H1 (cell line): Measurements from ENCODE around the gene LSM10. TPM values are rescaled to one million over a fixed set of nuclear protein-coding genes. Genes with fewer than 3 reads are reported as not detected.

Experiments used
- CTCF ChIA-PET: fragments of 300-600 bp; sonication (Branson Sonifier 250); formaldehyde crosslinking; loops from one replicate; lab custom pipeline; 2021; ENCODE audit not compliant: partially characterized antibody; lab: Charles Lee
- POLR2A ChIA-PET: fragments of 300-600 bp; sonication (Branson Sonifier 250); formaldehyde crosslinking; loops from one replicate; lab custom pipeline; 2021; ENCODE audit warnings: inconsistent platforms; ENCODE audit not compliant: partially characterized antibody; lab: Charles Lee
- DNase-seq, 2 experiments: peaks; one replicate each; pipeline versions ENCODE4 v3.0.0 to v3.0.0-alpha.2; 2010 to 2022; ENCODE audit warnings: low spot score in 2 of 2, low read depth in 1 of 2, mixed read lengths in 1 of 2
- FAIRE-seq: peaks from 2 replicates; lab custom pipeline; 2011; peaks lifted over from hg19 to GRCh38; lab: Jason Lieb, UNC
- H2AFZ ChIP-seq: 2 replicates; pipeline ENCODE4 v1.8.1; 2012; ENCODE audit warnings: low read length, inconsistent platforms
- H2AK5ac ChIP-seq: 2 replicates; pipeline ENCODE4 v1.6.1; 2013; ENCODE audit warnings: low read depth, low read length
- H2BK120ac ChIP-seq: replicated peaks from 2 replicates; pipeline ENCODE3; 2013; ENCODE audit warnings: low read depth, low read length, inconsistent platforms
- H2BK12ac ChIP-seq: 2 replicates; pipeline ENCODE4 v1.6.1; 2013; ENCODE audit warnings: low read depth, low read length
- H2BK15ac ChIP-seq: 2 replicates; pipeline ENCODE4 v1.6.1; 2013; ENCODE audit warnings: low read length
- H2BK20ac ChIP-seq: 2 replicates; pipeline ENCODE4 v1.6.1; 2013; ENCODE audit warnings: low read length
- H2BK5ac ChIP-seq: 2 replicates; pipeline ENCODE4 v1.6.1; 2013; ENCODE audit warnings: low read depth, low read length
- H3K14ac ChIP-seq: 2 replicates; pipeline ENCODE4 v1.6.1; 2013; ENCODE audit warnings: inconsistent platforms; ENCODE audit not compliant: insufficient read length
- H3K18ac ChIP-seq: 2 replicates; pipeline ENCODE4 v1.6.1; 2013; ENCODE audit warnings: low read length; ENCODE audit errors: extremely low read depth
- H3K23ac ChIP-seq: 2 replicates; pipeline ENCODE4 v1.6.1; 2013; ENCODE audit warnings: inconsistent platforms; ENCODE audit not compliant: insufficient read length
- H3K23me2 ChIP-seq: 2 replicates; pipeline ENCODE4 v1.6.1; 2013; ENCODE audit warnings: low read depth, low read length
- H3K27ac ChIP-seq: 2 replicates; pipeline ENCODE4 v1.6.1; 2011; ENCODE audit warnings: low read depth, low read length, inconsistent platforms
- H3K27me3 ChIP-seq, 4 experiments: replicated peaks in 1 of 4; 1 replicate in 1 of 4; 2 replicates in 3 of 4; pipeline versions ENCODE4 v1.6.1 to v1.8.1; 2011 to 2013; ENCODE audit warnings: low read length in 3 of 4, mild to moderate bottlenecking in 3 of 4, inconsistent platforms in 2 of 4, mixed read lengths in 2 of 4, moderate library complexity in 1 of 4; ENCODE audit not compliant: control insufficient read depth in 3 of 4, insufficient read depth in 3 of 4; ENCODE audit errors: extremely low read depth in 1 of 4
- H3K36me3 ChIP-seq, 4 experiments: 2 replicates each; pipeline versions ENCODE4 v1.6.1 to v1.8.1; 2011 to 2013; ENCODE audit warnings: mild to moderate bottlenecking in 4 of 4, low read length in 3 of 4, moderate library complexity in 2 of 4, control low read depth in 1 of 4, inconsistent platforms in 1 of 4; ENCODE audit not compliant: insufficient read depth in 4 of 4, control insufficient read depth in 2 of 4
- H3K4ac ChIP-seq: replicated peaks from 2 replicates; pipeline ENCODE3; 2013; ENCODE audit warnings: low read length, low read depth, mixed read lengths, inconsistent platforms; ENCODE audit not compliant: insufficient read length
- H3K4me1 ChIP-seq, 4 experiments: replicated peaks in 1 of 4; 1 replicate in 1 of 4; 2 replicates in 3 of 4; pipeline versions ENCODE4 v1.6.1 to v1.8.1; 2011 to 2013; ENCODE audit warnings: low read length in 3 of 4, inconsistent platforms in 2 of 4, mixed read lengths in 1 of 4; ENCODE audit not compliant: insufficient read depth in 4 of 4, control insufficient read depth in 3 of 4
- H3K4me2 ChIP-seq, 2 experiments: 2 replicates each; pipeline versions ENCODE4 v1.6.1 to v1.8.1; 2011 to 2013; ENCODE audit warnings: low read depth in 2 of 2, low read length in 2 of 2, control low read depth in 1 of 2, inconsistent platforms in 1 of 2, mild to moderate bottlenecking in 1 of 2; ENCODE audit not compliant: insufficient read depth in 1 of 2
- H3K4me3 ChIP-seq, 4 experiments: fragments of 200-600, 300-600 bp in 1 of 4; sonication (generic), shearing (Covaris generic), sonication (Bioruptor Twin) in 1 of 4; 2 replicates each; pipeline versions ENCODE4 v1.5.1 to v1.8.1; 2011 to 2016; ENCODE audit warnings: low read length in 4 of 4, low read depth in 3 of 4, control low read depth in 2 of 4, inconsistent platforms in 2 of 4, mild to moderate bottlenecking in 2 of 4, mixed read lengths in 1 of 4, moderate library complexity in 1 of 4; ENCODE audit not compliant: insufficient read depth in 2 of 4; ENCODE audit errors: extremely low read depth in 1 of 4
- H3K56ac ChIP-seq: replicated peaks from 2 replicates; pipeline ENCODE3; 2013; ENCODE audit warnings: low read depth, mild to moderate bottlenecking, mixed read lengths, low read length, inconsistent platforms; ENCODE audit not compliant: insufficient read length
- H3K79me1 ChIP-seq: 2 replicates; pipeline ENCODE4 v1.6.1; 2013; ENCODE audit warnings: low read depth, low read length, control low read depth
- H3K79me2 ChIP-seq, 2 experiments: 2 replicates each; pipeline versions ENCODE4 v1.6.1 to v1.8.1; 2012 to 2013; ENCODE audit warnings: low read length in 2 of 2, mild to moderate bottlenecking in 2 of 2, inconsistent platforms in 1 of 2; ENCODE audit not compliant: insufficient read depth in 2 of 2, control insufficient read depth in 1 of 2
- H3K9ac ChIP-seq, 4 experiments: replicated peaks in 1 of 4; 1 replicate in 1 of 4; 2 replicates in 3 of 4; pipeline versions ENCODE4 v1.6.1 to v1.8.1; 2011 to 2013; ENCODE audit warnings: low read depth in 3 of 4, low read length in 3 of 4, control low read depth in 2 of 4, mild to moderate bottlenecking in 2 of 4, moderate library complexity in 2 of 4, inconsistent platforms in 1 of 4; ENCODE audit errors: extremely low read depth in 1 of 4
- H3K9me3 ChIP-seq, 2 experiments: 2 replicates each; pipeline versions ENCODE4 v1.6.1 to v1.8.1; 2012 to 2013; ENCODE audit warnings: mild to moderate bottlenecking in 2 of 2, moderate library complexity in 2 of 2, control low read depth in 1 of 2, inconsistent platforms in 1 of 2, low read depth in 1 of 2, low read length in 1 of 2, mixed read lengths in 1 of 2; ENCODE audit not compliant: insufficient read depth in 2 of 2
- H4K20me1 ChIP-seq, 2 experiments: replicated peaks in 1 of 2; 2 replicates each; pipeline versions ENCODE3 to v1.8.1; 2011 to 2013; ENCODE audit warnings: inconsistent platforms in 2 of 2, low read length in 2 of 2, mild to moderate bottlenecking in 1 of 2; ENCODE audit not compliant: insufficient read depth in 2 of 2, control insufficient read depth in 1 of 2
- H4K5ac ChIP-seq: 2 replicates; pipeline ENCODE4 v1.6.1; 2013; ENCODE audit warnings: low read length, low read depth, mixed read lengths, inconsistent platforms; ENCODE audit not compliant: insufficient read length
- H4K8ac ChIP-seq: 2 replicates; pipeline ENCODE4 v1.8.0; 2013; ENCODE audit warnings: mild to moderate bottlenecking, moderate library complexity, low read length, inconsistent platforms; ENCODE audit not compliant: insufficient read depth; ENCODE audit errors: extremely low read depth
- H4K91ac ChIP-seq: replicated peaks from 2 replicates; pipeline ENCODE3; 2013; ENCODE audit warnings: low read length, mixed read lengths, inconsistent platforms; ENCODE audit not compliant: insufficient read length
- BRCA1 ChIP-seq: IDR thresholded peaks from 2 replicates; pipeline ENCODE4 v1.6.1; 2012; ENCODE audit warnings: low read depth, low read length, improper control_type of control experiment
- CBX5 ChIP-seq: fragments of 300-800, 300-1000 bp; sonication (generic); IDR thresholded peaks from 2 replicates; pipeline ENCODE4 v1.7.1; 2016; ENCODE audit warnings: antibody characterized with exemption, low read length, low read depth
- EGR1 ChIP-seq: IDR thresholded peaks from 2 replicates; pipeline ENCODE4 v1.6.1; 2011; ENCODE audit warnings: low read depth, low read length, borderline replicate concordance
- FOSL1 ChIP-seq: IDR thresholded peaks from 2 replicates; pipeline ENCODE4 v1.6.1; 2011; ENCODE audit warnings: mild to moderate bottlenecking, low read depth, low read length, moderate library complexity; ENCODE audit not compliant: insufficient read depth
- HDAC2 ChIP-seq, 2 experiments: fragments of 300-600 bp in 1 of 2; sonication (generic) in 1 of 2; IDR thresholded peaks; 2 replicates each; pipeline ENCODE4 v1.6.1; 2011 to 2012; ENCODE audit warnings: low read depth in 2 of 2, low read length in 2 of 2, mild to moderate bottlenecking in 2 of 2, moderate library complexity in 2 of 2, borderline replicate concordance in 1 of 2, inconsistent platforms in 1 of 2
- RNF2 ChIP-seq: fragments of 200-900, 300-1000 bp; sonication (generic); IDR thresholded peaks from 2 replicates; pipeline ENCODE4 v1.7.1; 2016; ENCODE audit warnings: borderline replicate concordance, low read depth, mild to moderate bottlenecking, antibody characterized with exemption, low read length; ENCODE audit not compliant: poor library complexity, severe bottlenecking; ENCODE audit errors: missing control alignments
- WGBS, 2 experiments: shearing (Covaris generic) in 1 of 2; methylation state at CpG; one replicate each; pipeline versions ENCODE4 v1.1.6 to v1.1.7; 2013 to 2015; ENCODE audit warnings: low lambda C conversion rate in 2 of 2, mixed read lengths in 2 of 2, inconsistent platforms in 1 of 2, low coverage in 1 of 2, missing lambda C conversion rate in 1 of 2; ENCODE audit not compliant: insufficient replicate concordance in 2 of 2, insufficient coverage in 1 of 2, insufficient read length in 1 of 2; ENCODE audit errors: extremely low coverage in 1 of 2, missing lambda C conversion rate in 1 of 2; 5-methylcytosine and 5-hydroxymethylcytosine counted together
- polyA plus RNA-seq, 7 experiments: library from polyadenylated mRNA; depleted of rRNA in 3 of 7; stranded (reverse) in 5 of 7; unstranded in 2 of 7; fragments of >200 nt in 5 of 7; fragments of 200-250 nt in 2 of 7; gene quantifications; 1 replicate in 5 of 7; 2 replicates in 1 of 7; 4 replicates in 1 of 7; pipeline versions ENCODE4 v1.2.1 to v1.2.3, GENCODE V29; 2011 to 2013; ENCODE audit warnings: missing spikeins in 2 of 7, mixed read lengths in 2 of 7
- total RNA-seq: library from RNA; stranded (reverse); fragmentation: NEBNext Ultra II Directional; extraction: Animal tissue kit (Norgen Biotek cat#: 25700); gene quantifications from 2 replicates; pipeline ENCODE4 v1.2.1, GENCODE V29; 2021
- TF ChIP-seq, protein P1 (sequence below): IDR thresholded peaks from 2 replicates; pipeline ENCODE4 v1.6.1; 2011; ENCODE audit warnings: low read depth, mild to moderate bottlenecking, low read length; ENCODE audit not compliant: insufficient read depth
- TF ChIP-seq, protein P2 (sequence below): IDR thresholded peaks from 2 replicates; pipeline ENCODE4 v1.6.1; 2012; ENCODE audit warnings: low read length, inconsistent platforms

Gene LSM10
- total and polyA plus RNA-seq, 2 of the 8 experiments (the other 6 are each of a cell fraction or from before 2014, with no cell fraction given), result 59.5 to 140 TPM

GRCh38 chr1:36397083-36397377, 678 bp downstream of the LSM10 start:
- H2BK15ac ChIP-seq, result peak overlapping the region; percentile 81; the same call in 1 of the 2 replicates
- peak overlapping the region; percentile 48; the same call in 1 of the 2 replicates for H2AK5ac ChIP-seq
- peak overlapping the region; percentile 75 for H3K18ac ChIP-seq
- POLR2A ChIA-PET, result interaction anchor here (0.8 to 6.2 kb wide), 10 partner anchors 12 to 91 kb away, joined by 3 to 36 read pairs (median 4); partner anchors contain the start of genes EVA1B and SH3D21
- H3K23ac ChIP-seq, result no peak overlapping the region
- H3K79me1 ChIP-seq, result peaks cover 3% of the 10 kb centered on the region; the same call in 1 of the 2 replicates
- no peak overlapping the region for H3K14ac ChIP-seq
- DNase-seq (no peak), FAIRE-seq (no peak)
- no peaks in the 10 kb centered on the region for H3K9me3 ChIP-seq
- no peak overlapping the region for H2BK20ac ChIP-seq
- peak overlapping the region; percentile 60 to 94 (median 76) for H3K9ac ChIP-seq
- WGBS, 2 experiments, result 23% methylated on average over 5 of the region's 5 CpGs; no CpG with 5 or more reads in 1 of the 2 experiments
- H4K91ac ChIP-seq, result no peak overlapping the region
- CTCF ChIA-PET, result interaction anchor here (0.8 to 3.6 kb wide), 8 partner anchors 8 to 172 kb away, joined by 3 to 28 read pairs (median 4); partner anchors contain the start of genes OSCP1 and THRAP3
- peaks cover 3 to 14% (median 13%) of the 10 kb centered on the region in 4 experiments; a peak in 7 of 8 replicates for H3K36me3 ChIP-seq
- peak overlapping the region; percentile 84 for H3K4ac ChIP-seq
- 0 out of 2 replicates have a peak overlapping the region, but pooled peaks have one; percentile 25 for H3K27ac ChIP-seq
- peak overlapping the region; percentile 96; the same call in 1 of the 2 replicates for H4K8ac ChIP-seq
- H3K4me3 ChIP-seq, result peak overlapping the region; percentile 73 to 87 (median 78)
- peak overlapping the region; percentile 80; the same call in 1 of the 2 replicates for H2BK12ac ChIP-seq
- no peak overlapping the region for H2BK120ac ChIP-seq
- H2AFZ ChIP-seq, result peak overlapping the region; percentile 66; the same call in 1 of the 2 replicates
- peaks cover 0 to 9% of the 10 kb centered on the region in 2 experiments for H4K20me1 ChIP-seq
- H2BK5ac ChIP-seq, result peak overlapping the region; percentile 85
- no peaks in the 10 kb centered on the region for H3K27me3 ChIP-seq
- H3K56ac ChIP-seq, result peak overlapping the region; percentile 64
- H3K4me1 ChIP-seq, result peaks cover 0 to 11% (median 9%) of the 10 kb centered on the region in 4 experiments; a peak in 5 of 7 replicates
- peak overlapping the region; percentile 62 for H4K5ac ChIP-seq
- peak overlapping the region; percentile 87 to 98 for H3K4me2 ChIP-seq
- H3K79me2 ChIP-seq, result peaks cover 0 to 11% of the 10 kb centered on the region in 2 experiments; a peak in 3 of 4 replicates
- peaks cover 11% of the 10 kb centered on the region for H3K23me2 ChIP-seq
- no peak for TF ChIP-seq CBX5
- TF ChIP-seq EGR1, result no peak
- TF ChIP-seq, protein P1, sequence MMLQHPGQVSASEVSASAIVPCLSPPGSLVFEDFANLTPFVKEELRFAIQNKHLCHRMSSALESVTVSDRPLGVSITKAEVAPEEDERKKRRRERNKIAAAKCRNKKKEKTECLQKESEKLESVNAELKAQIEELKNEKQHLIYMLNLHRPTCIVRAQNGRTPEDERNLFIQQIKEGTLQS, result no peak
- TF ChIP-seq, protein P2, sequence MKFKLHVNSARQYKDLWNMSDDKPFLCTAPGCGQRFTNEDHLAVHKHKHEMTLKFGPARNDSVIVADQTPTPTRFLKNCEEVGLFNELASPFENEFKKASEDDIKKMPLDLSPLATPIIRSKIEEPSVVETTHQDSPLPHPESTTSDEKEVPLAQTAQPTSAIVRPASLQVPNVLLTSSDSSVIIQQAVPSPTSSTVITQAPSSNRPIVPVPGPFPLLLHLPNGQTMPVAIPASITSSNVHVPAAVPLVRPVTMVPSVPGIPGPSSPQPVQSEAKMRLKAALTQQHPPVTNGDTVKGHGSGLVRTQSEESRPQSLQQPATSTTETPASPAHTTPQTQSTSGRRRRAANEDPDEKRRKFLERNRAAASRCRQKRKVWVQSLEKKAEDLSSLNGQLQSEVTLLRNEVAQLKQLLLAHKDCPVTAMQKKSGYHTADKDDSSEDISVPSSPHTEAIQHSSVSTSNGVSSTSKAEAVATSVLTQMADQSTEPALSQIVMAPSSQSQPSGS, result no peak
- no peak for TF ChIP-seq RNF2
- no peak for TF ChIP-seq BRCA1
- TF ChIP-seq HDAC2 (IDR thresholded peaks at IDR 0.05; ENCODE audit: borderline replicate concordance in 1 of 2, low read depth in 2 of 2, low read length in 2 of 2), result no peak
- TF ChIP-seq FOSL1, result no peak
